GM19467 (cell line): ENCODE results near the gene SYT13.
"Not testable (repeated sequence)": the region's sequence is repeated elsewhere in the genome, so short reads cannot be mapped to it uniquely, and the experiment has no call there.

Source experiments
- ATAC-seq: cut with Tn5 transposase; IDR thresholded peaks from one replicate; pipeline ENCODE4 v1.9.1; 2021; ENCODE audit warnings: mild to moderate bottlenecking, moderate library complexity; ENCODE audit not compliant: unreplicated experiment

The SYT13 gene

GRCh38 chr11:45250035-45250718, 36.0 kb downstream of the SYT13 start:
- no peak for ATAC-seq

DNA sequence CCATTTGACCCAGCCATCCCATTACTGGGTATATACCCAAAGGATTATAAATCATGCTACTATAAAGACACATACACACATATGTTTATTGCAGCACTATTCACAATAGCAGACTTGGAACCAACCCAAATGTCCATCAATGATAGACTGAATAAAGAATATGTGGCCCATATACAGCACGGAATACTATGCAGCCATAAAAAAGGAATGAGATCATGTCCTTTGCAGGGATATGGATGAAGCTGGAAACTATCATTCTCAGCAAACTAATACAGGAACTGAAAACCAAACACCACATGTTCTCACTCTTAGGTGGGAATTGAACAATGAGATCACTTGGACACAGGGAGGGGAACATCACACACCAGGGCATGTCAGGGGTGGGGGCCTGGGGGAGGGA, 36.8 kb downstream of the SYT13 start:
- not testable (repeated sequence) for ATAC-seq

DNA sequence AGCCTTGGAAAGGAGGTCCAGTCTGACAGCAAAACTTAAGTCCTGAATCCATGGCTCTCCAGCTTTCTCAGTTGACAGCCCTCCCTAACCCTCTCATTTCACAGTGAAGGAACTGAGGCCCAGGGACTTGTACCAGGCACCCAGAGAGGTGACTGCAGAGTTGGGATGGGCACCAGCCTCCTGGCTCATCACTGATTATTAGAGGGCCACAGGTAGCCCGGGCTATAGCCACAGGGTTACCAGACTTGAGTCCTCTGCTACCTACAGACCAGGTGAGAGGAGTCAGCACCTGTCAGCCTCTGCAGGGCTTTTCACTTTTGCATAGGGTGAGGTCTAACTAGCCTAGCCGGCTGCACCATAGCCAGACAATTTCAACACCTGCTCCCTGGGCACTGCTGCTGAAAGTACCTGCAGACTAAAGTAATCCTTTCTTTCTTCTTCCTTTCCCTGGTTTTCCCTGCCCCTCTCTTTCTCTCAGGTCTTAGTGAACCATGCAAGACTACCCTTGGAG, 37.6 kb downstream of the SYT13 start:
- no peak for ATAC-seq

- no peak for ATAC-seq
Measured at GRCh38 chr11:45247433-45247832, 38.7 kb downstream of the SYT13 start.

- ATAC-seq = no peak
Measured at GRCh38 chr11:45246241-45246640, 39.9 kb downstream of the SYT13 start.

GRCh38 chr11:45245218-45246045, 40.7 kb downstream of the SYT13 start:
- no peak for ATAC-seq

DNA sequence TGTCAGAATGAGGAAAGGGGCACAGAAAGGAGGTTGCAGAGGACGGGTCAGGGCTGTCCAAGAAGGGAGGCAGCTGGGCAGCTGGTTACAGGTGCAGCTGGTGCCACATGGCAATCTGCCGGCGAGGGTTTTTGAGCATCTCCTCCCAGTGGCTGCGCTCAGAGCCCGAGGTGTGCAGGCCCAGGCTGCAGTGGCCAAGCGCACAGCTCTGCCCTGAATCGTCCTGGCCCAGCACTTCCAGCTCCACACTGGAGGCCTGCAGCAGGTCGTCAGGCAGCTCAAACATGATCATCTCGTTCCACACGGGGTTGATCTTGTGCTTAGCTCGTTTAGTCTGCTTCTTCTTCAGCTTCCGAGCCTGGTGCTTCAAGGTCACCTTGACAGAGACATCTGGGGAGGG, 42.2 kb downstream of the SYT13 start:
- ATAC-seq = no peak

DNA sequence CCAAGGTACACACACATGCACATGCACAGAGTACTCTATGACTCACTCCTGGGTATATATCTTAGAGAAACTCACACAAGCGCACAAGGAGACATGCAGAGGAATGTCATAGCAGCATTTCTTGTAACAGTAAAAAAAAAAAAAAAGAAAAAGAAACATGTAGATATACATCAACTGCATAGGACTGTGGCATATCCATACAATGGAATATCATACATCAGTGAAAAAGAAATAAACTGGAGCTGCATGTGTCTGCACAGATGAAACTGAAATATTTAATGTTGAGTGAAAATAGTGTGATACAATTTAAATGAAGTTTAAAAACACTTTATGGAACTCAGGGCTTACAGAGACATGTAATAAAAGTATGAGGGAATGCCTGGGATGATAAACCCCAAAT, 46.4 kb downstream of the SYT13 start:
- no peak for ATAC-seq

- ATAC-seq = no peak
Measured at GRCh38 chr11:45238724-45239123, 47.4 kb downstream of the SYT13 start.

DNA sequence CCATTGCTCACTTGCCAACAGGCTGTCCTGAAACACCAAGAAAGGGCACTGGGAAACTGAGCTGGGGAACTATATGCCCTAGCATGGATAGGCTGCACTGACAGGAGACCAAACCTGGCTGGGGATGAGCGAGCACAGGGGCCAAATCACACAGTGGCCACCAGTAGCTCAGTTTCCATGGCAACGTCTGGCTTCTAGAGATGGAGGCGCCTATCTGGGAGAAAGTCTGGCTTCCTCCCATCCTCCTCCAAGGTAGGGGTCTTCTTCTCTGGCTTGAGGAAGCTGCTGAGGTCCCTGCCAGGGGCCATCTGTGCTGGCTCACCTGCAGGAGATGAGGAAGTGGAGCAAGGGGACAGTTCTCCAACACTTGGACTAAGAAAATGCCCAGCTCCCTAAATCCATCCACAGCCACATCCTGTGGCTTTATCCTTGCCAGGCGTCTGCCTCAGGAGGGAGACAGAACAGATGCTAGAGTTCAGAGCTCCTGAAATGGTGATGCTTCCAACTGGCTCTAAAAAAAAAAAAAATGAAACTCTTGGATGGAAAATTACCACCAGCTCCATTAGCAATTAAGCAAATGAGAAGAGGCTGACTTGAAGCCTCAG, 48.3 kb downstream of the SYT13 start:
- no peak for ATAC-seq

DNA sequence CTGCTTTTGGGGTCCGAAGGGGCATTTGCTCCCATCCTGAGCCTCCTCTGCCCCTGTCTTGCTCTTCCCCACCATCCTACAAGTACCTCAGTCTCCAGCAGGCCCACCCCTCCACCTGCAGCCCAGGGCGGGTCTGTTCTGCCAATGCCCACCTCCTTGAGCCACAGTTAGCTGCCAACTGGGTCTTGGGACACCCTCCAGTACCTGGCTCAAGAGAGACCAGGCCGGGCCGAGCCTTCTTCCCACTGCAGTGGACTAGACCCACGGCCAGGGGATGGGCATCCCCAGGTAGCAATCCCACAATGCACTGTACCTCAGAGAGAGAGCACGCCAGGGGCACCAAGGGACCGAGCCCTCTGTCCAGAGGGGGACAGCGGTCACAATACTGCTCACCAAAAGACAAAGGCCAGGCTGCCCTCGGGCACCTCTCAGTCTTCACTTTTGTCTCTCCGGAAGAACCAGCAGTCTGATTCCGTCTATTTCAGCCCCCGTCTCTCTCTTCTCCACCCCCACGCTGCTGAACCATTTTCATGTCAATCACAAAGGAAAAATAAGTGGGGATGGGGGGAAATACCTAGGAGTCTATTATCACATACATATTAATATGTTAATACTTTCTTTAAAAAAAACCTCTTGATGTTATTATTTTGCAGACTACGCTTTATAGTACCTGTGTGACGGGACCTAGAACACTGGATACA, 51.7 kb downstream of the SYT13 start:
- no peak for ATAC-seq

GRCh38 chr11:45233804-45234170, 52.4 kb downstream of the SYT13 start:
- ATAC-seq = no peak

GRCh38 chr11:45233121-45233803, 52.9 kb downstream of the SYT13 start:
- no peak for ATAC-seq

DNA sequence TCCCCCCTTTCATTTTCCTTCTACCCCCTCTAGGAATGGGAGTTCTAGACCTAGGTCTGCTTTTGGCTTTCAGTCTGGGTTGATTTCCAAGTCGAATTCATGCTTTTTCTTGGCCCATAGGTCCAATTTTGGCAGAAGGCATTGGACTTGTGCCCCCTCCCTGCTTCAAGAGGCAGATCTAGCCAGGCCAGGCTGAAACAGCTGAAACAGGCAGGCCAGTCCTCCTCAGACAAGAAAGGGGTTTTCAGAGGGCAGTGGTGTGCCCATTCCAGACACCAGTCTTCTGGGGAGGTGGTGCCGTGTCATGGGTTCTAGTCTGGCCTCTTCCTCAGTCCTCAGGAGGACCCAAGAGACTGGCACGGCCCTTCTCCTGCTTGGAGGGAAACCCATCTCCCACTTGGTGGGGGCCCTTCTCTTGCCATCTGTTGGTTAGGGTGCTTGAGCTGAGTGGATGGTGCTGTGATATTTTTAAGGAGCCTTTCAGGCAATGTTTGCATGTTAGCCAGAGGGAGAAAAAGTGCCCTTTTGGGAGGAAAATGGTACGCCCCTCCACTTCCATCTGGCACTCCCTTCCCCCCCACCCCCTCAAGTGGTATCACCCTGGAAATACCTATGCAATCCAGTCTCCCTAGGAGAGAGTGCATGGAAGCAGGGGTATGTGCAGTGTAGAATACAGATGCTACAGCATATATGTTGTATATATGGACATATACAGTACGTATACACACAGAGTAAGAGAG, 53.6 kb downstream of the SYT13 start:
- ATAC-seq = no peak

- no peak for ATAC-seq
Measured at GRCh38 chr11:45229401-45230020, 56.6 kb downstream of the SYT13 start.

- ATAC-seq = no peak
Measured at GRCh38 chr11:45227836-45228235, 58.3 kb downstream of the SYT13 start.

- no peak for ATAC-seq
Measured at GRCh38 chr11:45226901-45227300, 59.2 kb downstream of the SYT13 start.

- no peak for ATAC-seq
Measured at GRCh38 chr11:45225961-45226871, 59.9 kb downstream of the SYT13 start.
